ENCODE results near the gene STC2. TPM values are rescaled to one million over a fixed set of nuclear protein-coding genes. Genes with fewer than 3 reads are reported as not detected.

The STC2 gene
- total RNA-seq, 1 donor, result 558 TPM

GRCh38 chr5:173307695-173308094 is 20.5 kb downstream of the STC2 start:
- H3K4me2 ChIP-seq (ENCODE audit: insufficient read depth, low read length), result no peak overlapping the region
- H3K27ac ChIP-seq (ENCODE audit: low read depth, low read length), result no peak overlapping the region
- H3K27me3 ChIP-seq (ENCODE audit: insufficient read depth, low read length), result no peaks in the 10 kb centered on the region
- H3K79me2 ChIP-seq (ENCODE audit: insufficient read depth, low read length), result no peaks in the 10 kb centered on the region
- H2AFZ ChIP-seq (ENCODE audit: low read length), result no peak overlapping the region
- no peaks in the 10 kb centered on the region for H4K20me1 ChIP-seq (ENCODE audit: insufficient read depth, low read length)
- no peaks in the 10 kb centered on the region for H3K36me3 ChIP-seq (ENCODE audit: insufficient read depth, low read length)
- H3K4me1 ChIP-seq (ENCODE audit: insufficient read depth, low read length), result peaks cover 20% of the 10 kb centered on the region
- H3K4me3 ChIP-seq (ENCODE audit: insufficient read depth, low read length), result no peak overlapping the region
- no peaks in the 10 kb centered on the region for H3K9me3 ChIP-seq (ENCODE audit: low read depth, low read length)
- no peak for TF ChIP-seq CTCF (IDR thresholded peaks at IDR 0.05; ENCODE audit: extremely low read depth, low read depth, low read length)
- peak; percentile 23 for DNase-seq (ENCODE audit: insufficient read length, low spot score, missing footprints)

- Histone ChIP-seq H3K4me2 (ENCODE audit: insufficient read depth, low read length) (no peak overlapping the region), H4K20me1 (ENCODE audit: insufficient read depth, low read length) (no peaks in the 10 kb centered on the region), H3K36me3 (ENCODE audit: insufficient read depth, low read length) (no peaks in the 10 kb centered on the region), H2AFZ (ENCODE audit: low read length) (no peak overlapping the region), H3K4me1 (ENCODE audit: insufficient read depth, low read length) (peaks cover 30% of the 10 kb centered on the region), H3K27me3 (ENCODE audit: insufficient read depth, low read length) (no peaks in the 10 kb centered on the region), H3K4me3 (ENCODE audit: insufficient read depth, low read length) (no peak overlapping the region), H3K79me2 (ENCODE audit: insufficient read depth, low read length) (no peaks in the 10 kb centered on the region), H3K27ac (ENCODE audit: low read depth, low read length) (no peak overlapping the region), H3K9me3 (ENCODE audit: low read depth, low read length) (no peaks in the 10 kb centered on the region)
- no peak for DNase-seq (ENCODE audit: insufficient read length, low spot score, missing footprints)
- TF ChIP-seq CTCF (IDR thresholded peaks at IDR 0.05; ENCODE audit: extremely low read depth, low read depth, low read length), result no peak
These were observed 21.5 kb downstream of the STC2 start for GRCh38 chr5:173306695-173307094.

DNA sequence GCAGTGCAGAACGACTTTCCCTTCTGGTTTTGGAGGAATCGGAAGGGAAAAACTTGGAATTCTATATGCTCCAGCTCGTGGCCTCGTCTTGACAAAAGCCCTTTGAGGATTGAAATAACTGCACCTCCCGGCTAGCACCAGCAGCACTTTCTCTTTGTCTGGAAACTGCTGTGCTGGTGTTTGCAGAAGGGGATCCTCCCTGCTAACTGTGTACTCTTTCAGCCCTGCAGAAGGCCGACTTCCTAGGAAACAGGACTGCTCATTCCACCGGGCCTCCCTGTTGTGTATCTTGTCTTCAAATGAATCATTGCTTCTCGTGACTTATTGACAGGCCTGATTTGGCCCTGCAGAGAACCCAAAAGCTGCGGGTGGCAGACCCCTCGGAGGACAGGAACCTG is 23.6 kb downstream of the STC2 start:
- peaks cover 17% of the 10 kb centered on the region for H3K4me1 ChIP-seq (ENCODE audit: insufficient read depth, low read length)
- H4K20me1 ChIP-seq (ENCODE audit: insufficient read depth, low read length), result no peaks in the 10 kb centered on the region
- no peak overlapping the region for H3K27ac ChIP-seq (ENCODE audit: low read depth, low read length)
- no peak overlapping the region for H2AFZ ChIP-seq (ENCODE audit: low read length)
- no peak for DNase-seq (ENCODE audit: insufficient read length, low spot score, missing footprints)
- no peak overlapping the region for H3K4me3 ChIP-seq (ENCODE audit: insufficient read depth, low read length)
- no peak for TF ChIP-seq CTCF (IDR thresholded peaks at IDR 0.05; ENCODE audit: extremely low read depth, low read depth, low read length)
- H3K79me2 ChIP-seq (ENCODE audit: insufficient read depth, low read length), result no peaks in the 10 kb centered on the region
- H3K36me3 ChIP-seq (ENCODE audit: insufficient read depth, low read length), result no peaks in the 10 kb centered on the region
- no peaks in the 10 kb centered on the region for H3K9me3 ChIP-seq (ENCODE audit: low read depth, low read length)
- H3K4me2 ChIP-seq (ENCODE audit: insufficient read depth, low read length), result no peak overlapping the region
- H3K27me3 ChIP-seq (ENCODE audit: insufficient read depth, low read length), result no peaks in the 10 kb centered on the region

- no peaks in the 10 kb centered on the region for H3K9me3 ChIP-seq (ENCODE audit: low read depth, low read length)
- H3K36me3 ChIP-seq (ENCODE audit: insufficient read depth, low read length), result no peaks in the 10 kb centered on the region
- no peak overlapping the region for H3K27ac ChIP-seq (ENCODE audit: low read depth, low read length)
- no peaks in the 10 kb centered on the region for H3K27me3 ChIP-seq (ENCODE audit: insufficient read depth, low read length)
- no peak for TF ChIP-seq CTCF (IDR thresholded peaks at IDR 0.05; ENCODE audit: extremely low read depth, low read depth, low read length)
- no peak overlapping the region for H3K4me2 ChIP-seq (ENCODE audit: insufficient read depth, low read length)
- DNase-seq (ENCODE audit: insufficient read length, low spot score, missing footprints), result no peak
- no peak overlapping the region for H3K4me3 ChIP-seq (ENCODE audit: insufficient read depth, low read length)
- H2AFZ ChIP-seq (ENCODE audit: low read length), result no peak overlapping the region
- H3K4me1 ChIP-seq (ENCODE audit: insufficient read depth, low read length), result peaks cover 17% of the 10 kb centered on the region
- no peaks in the 10 kb centered on the region for H4K20me1 ChIP-seq (ENCODE audit: insufficient read depth, low read length)
- H3K79me2 ChIP-seq (ENCODE audit: insufficient read depth, low read length), result no peaks in the 10 kb centered on the region
These were observed 24.2 kb downstream of the STC2 start for GRCh38 chr5:173303878-173304590.

All from osteoblast (primary cell).